ENCODE measurements around the gene CDK5RAP1.
"Not testable (repeated sequence)": the region's sequence is repeated elsewhere in the genome, so short reads cannot be mapped to it uniquely, and the experiment has no call there.

The CDK5RAP1 gene

GRCh38 chr20:33419140-33419974, 18.0 kb upstream of the CDK5RAP1 start:
- no peak for DNase-seq (ENCODE audit: low read depth in 3 of 3)

DNA sequence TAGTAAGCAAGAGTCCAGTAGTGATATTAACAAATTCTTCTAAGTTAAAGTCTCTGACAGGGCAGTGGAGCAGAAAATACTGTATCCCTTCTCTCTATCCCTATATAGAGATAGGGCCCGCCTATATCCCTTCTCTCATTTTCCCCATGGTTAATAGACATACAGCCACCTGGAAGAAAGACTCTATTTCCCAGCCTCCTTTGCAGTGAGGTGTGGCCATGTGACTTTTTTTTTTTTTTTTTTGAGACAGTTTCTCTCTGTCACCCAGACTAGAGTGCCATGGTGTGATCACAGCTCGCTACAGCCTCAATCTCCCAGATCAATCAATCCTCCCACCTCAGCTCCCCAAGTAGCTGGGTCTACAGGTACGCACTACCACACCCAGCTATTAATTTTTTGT, 16.7 kb upstream of the CDK5RAP1 start:
- no peak for DNase-seq (ENCODE audit: low read depth in 3 of 3)

DNA sequence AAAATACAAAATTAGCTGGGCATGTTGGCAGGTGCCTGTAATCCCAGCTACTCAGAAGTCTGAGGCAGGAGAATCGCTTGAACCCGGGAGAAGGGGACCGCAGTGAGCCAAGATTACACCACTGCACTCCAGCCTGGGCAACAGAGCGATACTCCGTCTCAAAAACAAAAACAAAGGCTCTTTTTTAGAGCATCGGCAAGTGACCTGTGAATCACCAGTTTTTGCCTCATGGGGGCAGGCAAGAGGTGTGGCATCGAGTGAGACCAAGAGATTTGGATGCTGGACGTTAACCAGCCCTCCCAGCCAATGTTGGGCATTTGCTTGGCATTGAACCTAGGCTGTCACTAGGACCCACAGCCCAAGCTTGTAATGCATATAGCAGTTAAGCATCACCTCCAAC, 14.6 kb upstream of the CDK5RAP1 start:
- no peak for DNase-seq (ENCODE audit: low read depth in 3 of 3)

DNA sequence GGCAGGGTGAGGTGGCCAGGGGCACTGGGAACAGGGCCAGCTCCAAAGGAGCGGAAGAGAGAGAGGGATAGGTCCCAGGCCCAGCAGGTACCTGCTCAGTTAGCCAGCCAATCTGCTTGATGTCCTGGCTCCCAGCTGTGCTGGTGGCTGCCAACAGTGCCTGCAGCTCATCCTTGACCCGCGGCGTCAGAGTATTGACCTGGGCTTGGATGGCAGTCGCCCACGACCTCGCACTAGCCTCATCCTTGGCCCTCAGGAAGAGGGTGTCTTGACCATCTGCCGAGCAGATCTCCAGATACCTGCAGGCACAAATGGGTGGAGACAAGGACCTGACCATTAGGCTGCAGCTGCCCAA, 11.1 kb upstream of the CDK5RAP1 start:
- no peak for DNase-seq (ENCODE audit: low read depth in 3 of 3)

- no peak for DNase-seq (ENCODE audit: low read depth in 3 of 3)
Measured at GRCh38 chr20:33411711-33412483, 10.6 kb upstream of the CDK5RAP1 start.

DNA sequence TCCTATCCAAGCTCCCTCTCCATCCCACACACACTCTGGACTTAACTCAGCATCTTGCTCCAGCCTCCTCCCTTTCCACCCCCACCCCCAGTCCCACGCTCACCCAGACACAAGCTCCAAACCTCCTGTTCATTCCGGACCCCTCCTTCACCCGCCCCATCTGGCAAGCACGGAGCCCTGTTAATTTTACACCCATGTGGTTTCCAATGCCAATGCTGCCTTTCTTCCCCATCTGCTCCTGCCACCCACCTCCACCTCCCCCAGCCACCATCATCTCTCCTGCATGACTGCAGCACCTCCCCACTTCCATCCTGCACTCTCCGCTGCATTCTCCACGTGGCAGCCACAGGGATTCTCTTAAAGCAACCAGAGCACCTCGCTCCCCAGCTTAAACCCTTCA, 9.9 kb upstream of the CDK5RAP1 start:
- DNase-seq (ENCODE audit: low read depth in 3 of 3): no peak

GRCh38 chr20:33410081-33410742, 8.9 kb upstream of the CDK5RAP1 start:
- DNase-seq (ENCODE audit: low read depth in 3 of 3): no peak

DNA sequence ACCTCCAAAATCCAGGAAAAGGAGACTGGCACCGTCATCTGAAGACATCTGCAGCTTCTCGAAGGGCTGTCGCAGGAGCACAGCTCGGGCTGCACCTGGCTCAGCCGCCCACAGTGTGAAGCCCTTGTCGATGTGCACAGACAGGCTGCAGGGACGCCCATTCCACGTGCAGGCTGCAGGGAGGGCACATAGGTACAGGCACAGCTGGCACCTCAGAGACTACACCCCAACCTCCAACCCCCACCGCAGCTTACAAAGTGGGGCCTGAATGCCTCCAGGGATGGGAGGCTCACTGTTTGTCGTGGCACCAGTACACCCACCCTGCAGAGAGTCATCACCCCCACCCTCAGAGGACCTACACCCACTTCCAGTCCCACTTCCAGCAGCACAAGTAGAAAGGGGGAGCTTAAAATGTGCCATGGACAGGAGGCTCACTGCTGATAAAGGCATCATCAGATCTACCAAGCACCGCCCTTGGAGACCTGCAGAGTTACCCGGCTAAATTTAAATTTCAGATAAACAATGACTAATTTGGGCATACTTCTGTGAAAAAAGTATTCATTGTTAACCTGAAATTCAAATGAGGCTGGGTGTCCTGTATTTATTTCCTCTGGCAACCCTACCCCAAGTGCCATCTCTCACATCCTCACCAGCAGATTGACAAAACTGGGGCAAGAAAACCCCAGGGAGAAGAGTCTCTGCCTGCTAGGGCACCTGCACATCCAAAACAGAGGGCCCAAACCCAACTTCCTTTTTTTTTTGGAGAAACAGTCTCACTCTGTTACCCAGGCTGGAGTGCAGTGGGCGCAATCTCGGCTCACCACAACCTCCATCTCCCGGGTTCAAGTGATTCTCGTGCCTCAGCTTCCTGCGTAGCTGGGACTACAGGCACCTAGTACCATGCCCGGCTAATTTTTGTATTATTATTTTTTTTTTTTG, 7.7 kb upstream of the CDK5RAP1 start:
- no peak for DNase-seq (ENCODE audit: low read depth in 3 of 3)

- no peak for DNase-seq (ENCODE audit: low read depth in 3 of 3)
Measured at GRCh38 chr20:33408313-33408712, 7.0 kb upstream of the CDK5RAP1 start.

DNA sequence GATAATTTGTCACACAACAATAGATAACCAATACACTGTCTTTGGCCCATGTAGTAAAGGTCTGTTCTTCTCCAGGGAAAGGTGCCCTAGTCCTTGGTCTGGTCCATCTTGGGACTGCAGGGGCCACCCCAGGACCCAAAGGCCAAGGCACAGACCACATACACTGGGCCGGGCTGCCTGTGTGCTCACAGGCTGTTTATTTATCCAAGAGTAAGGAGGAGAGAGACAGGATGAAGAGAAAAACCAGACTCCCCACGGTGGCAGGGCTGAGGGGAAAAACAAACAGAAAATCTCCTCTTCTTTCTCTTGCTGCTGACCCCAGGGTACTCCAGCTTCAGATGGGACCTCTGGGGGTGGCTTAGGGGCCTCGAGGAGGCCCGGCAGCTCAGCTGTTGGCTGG, 6.5 kb upstream of the CDK5RAP1 start:
- no peak for DNase-seq (ENCODE audit: low read depth in 3 of 3)

DNA sequence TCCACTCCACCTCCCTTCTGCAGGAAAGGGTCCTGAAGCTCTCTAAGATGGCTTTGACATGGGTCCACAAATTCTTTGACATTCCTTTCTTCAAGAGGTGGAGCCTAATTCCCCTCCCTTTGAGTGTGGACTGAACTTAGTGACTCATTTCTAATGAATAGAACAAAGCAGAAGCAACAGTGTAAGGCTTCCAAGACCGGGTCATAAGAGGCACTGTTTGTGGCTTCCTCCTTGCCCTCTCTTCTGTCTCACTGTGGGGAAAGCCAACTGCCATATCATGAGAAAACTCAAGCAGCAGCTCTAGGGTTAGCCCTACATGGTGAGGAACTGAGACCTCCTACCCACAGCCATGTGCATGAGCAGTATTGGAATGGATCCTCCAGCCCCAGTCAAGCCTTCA, 5.9 kb upstream of the CDK5RAP1 start:
- no peak for DNase-seq (ENCODE audit: low read depth in 3 of 3)

DNA sequence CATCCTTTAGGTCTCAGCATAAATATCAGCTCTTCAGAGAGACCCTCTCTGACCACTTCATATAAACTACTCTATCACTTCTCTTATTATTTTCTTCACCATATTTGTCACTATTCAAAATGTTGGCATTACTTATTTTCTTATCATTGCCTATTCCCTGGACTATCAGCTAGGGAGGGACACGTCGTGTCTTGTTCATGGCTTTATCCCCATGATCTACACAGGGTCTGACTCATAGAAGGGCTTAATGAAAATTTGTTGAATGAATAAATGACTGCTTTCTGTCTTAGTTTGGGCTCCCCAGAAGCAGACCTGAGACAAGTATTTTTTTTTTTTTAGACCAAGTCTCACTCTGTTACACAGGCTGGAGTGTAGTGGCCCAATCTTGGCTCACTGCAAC, 3.0 kb upstream of the CDK5RAP1 start:
- no peak for DNase-seq (ENCODE audit: low read depth in 3 of 3)

DNA sequence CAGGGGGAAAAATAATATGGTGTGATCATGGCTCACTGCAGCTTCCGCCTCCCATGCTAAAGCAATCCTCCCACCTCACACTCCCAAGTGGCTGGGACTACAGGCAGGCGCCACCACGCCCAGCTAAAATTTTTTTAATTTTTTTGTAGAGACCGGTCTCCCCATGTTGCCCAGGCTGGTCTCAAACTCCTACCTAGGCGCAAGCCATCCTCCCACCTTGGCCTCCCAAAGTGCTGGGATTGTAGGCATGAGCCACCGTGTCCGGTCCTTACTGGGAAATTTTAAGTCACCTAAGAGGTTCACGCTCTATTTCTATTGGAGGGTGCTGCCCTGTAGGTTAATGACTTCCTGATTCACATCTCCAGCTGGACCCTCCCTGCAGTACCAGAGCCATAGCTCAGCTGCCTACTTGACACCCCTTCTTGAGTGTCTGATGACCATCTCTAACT, 626 bp upstream of the CDK5RAP1 start:
- DNase-seq (ENCODE audit: low read depth in 3 of 3): no peak

DNA sequence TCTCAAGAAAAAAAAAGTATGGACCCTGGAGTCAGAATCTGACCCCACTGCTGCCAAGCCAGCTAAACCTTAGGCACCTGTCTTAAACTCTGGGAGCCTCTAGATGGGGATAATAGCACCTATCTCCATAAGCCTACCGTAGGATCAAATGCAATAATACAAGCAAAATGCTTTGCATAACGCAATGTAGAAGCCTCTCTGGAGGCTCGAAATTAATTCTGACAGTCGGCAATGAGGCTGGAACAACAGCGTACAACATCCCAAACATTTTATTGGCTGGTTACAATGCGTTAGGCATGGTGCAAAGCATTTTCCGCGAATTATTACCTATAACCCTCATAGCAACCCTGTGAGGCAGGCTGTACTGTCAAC, 521 bp downstream of the CDK5RAP1 start:
- no peak for DNase-seq (ENCODE audit: low read depth in 3 of 3)

- DNase-seq (ENCODE audit: low read depth in 3 of 3): no peak
Measured at GRCh38 chr20:33399924-33400323, 1.4 kb downstream of the CDK5RAP1 start.

GRCh38 chr20:33394718-33395117, 6.6 kb downstream of the CDK5RAP1 start:
- DNase-seq (ENCODE audit: low read depth in 3 of 3): no peak

GRCh38 chr20:33393609-33394008, 7.7 kb downstream of the CDK5RAP1 start:
- no peak for DNase-seq (ENCODE audit: low read depth in 3 of 3)

GRCh38 chr20:33391722-33392415, 9.4 kb downstream of the CDK5RAP1 start:
- no peak for DNase-seq (ENCODE audit: low read depth in 3 of 3)

GRCh38 chr20:33389326-33389725, 12.0 kb downstream of the CDK5RAP1 start:
- DNase-seq (ENCODE audit: low read depth in 3 of 3): not testable (repeated sequence)

DNA sequence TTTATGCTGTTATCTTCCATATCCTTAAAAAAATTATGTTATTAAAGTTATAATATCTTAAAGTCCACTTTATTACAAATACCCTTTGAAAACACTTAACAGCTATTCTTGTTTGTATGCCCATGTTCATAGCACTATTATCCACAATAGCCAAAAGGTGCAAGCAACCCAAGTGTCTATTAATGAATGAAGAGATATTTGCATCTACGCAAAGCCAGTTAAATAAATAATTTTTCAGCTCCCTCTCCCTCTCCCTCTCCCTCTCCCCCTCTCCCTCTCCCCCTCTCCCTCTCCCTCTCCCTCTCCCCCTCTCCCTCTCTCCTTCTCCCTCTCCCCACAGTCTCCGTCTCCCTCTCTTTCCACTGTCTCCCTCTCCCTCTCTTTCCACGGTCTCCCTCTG, 13.1 kb downstream of the CDK5RAP1 start:
- DNase-seq (ENCODE audit: low read depth in 3 of 3): no peak

GRCh38 chr20:33387177-33387576, 14.1 kb downstream of the CDK5RAP1 start:
- DNase-seq (ENCODE audit: low read depth in 3 of 3): no peak
